GM10248 (cell line): ENCODE results near the gene MAN1C1.

Experiments used
- CTCF ChIA-PET: fragments of 300-600 bp; sonication (Branson Sonifier 250); formaldehyde crosslinking; extraction: SDS; loops from one replicate; lab custom pipeline; 2021; ENCODE audit warnings: antibody characterized with exemption; lab: Yijun Ruan, JAX
- POLR2A ChIA-PET: fragments of 350-650 bp; sonication (Branson Sonifier 250); formaldehyde crosslinking; extraction: SDS; loops from one replicate; lab custom pipeline; 2020; ENCODE audit warnings: antibody characterized with exemption; lab: Yijun Ruan, JAX
- DNase-seq: peaks from one replicate; pipeline ENCODE4 v3.0.0; 2012; ENCODE audit errors: extremely low spot score
- TF ChIP-seq, protein P1 (sequence below): IDR thresholded peaks from 2 replicates; pipeline ENCODE4 v1.5.1; 2012; ENCODE audit warnings: mild to moderate bottlenecking, low read depth; ENCODE audit errors: extremely low read depth, missing control alignments, control extremely low read depth

The MAN1C1 gene

DNA sequence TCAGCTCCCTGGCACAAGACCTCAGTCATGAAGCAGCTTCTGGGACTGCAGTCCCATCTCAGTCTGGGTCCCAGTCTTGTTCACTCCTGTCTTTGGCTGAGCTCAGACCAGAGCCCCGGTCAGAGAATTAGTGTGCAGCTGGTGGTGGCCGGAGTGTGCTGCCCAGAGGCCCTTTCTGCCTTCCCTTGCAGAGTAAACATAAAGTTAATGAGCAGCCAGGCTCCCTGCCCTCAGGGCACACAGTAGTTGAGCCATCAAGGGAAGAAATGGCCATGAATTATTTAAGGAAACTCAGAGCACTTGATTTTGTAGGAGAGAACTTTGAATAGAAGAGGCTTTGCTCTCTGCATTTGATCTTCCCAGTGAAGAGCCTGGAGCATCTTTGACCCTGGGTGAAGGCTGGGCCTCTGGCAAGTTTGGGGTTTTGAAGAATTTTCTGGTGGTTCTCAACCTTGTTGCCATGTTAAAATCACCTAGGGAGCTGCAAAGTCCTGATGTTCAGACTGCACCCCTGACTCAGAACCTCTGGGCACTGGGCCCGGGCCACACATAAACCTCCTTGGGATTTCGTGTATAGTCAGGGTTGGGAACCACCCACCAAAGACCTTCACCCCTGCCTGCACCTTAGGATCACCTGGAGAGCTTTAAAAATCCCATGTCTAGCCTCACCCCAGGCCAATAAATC is 157.0 kb downstream of the MAN1C1 start:
- CTCF ChIA-PET: no interaction called here
- DNase-seq: no peak
- POLR2A ChIA-PET: no interaction called here
- TF ChIP-seq, protein P1, sequence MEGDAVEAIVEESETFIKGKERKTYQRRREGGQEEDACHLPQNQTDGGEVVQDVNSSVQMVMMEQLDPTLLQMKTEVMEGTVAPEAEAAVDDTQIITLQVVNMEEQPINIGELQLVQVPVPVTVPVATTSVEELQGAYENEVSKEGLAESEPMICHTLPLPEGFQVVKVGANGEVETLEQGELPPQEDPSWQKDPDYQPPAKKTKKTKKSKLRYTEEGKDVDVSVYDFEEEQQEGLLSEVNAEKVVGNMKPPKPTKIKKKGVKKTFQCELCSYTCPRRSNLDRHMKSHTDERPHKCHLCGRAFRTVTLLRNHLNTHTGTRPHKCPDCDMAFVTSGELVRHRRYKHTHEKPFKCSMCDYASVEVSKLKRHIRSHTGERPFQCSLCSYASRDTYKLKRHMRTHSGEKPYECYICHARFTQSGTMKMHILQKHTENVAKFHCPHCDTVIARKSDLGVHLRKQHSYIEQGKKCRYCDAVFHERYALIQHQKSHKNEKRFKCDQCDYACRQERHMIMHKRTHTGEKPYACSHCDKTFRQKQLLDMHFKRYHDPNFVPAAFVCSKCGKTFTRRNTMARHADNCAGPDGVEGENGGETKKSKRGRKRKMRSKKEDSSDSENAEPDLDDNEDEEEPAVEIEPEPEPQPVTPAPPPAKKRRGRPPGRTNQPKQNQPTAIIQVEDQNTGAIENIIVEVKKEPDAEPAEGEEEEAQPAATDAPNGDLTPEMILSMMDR: no peak

DNA sequence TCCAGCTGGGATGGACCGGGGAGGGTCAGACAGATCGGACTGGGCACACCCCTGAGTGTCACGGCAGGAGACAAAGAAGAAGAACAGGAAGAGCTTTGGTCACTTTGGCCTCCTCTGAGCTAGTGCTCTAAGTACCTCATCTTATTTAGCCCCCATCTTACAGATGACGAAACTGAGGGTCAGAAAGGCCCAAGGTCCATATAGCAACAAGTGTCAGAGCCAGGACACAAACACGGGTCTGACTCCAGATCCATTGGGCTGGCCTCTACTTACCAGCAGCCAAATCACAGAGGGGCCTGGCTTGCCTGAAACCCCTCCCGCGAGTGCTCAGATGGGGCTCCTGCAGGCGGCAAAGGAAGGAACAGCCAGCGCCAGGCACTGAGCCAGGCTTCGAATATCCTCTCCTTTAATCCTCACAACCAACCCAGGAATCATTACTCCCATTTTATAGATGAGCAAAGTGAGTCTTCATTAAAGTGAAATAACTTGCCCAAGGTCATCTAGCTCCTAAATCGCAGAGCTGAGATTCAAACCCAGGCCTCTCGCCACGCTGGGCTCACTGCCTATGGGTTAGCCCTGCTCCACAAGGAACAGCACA is 157.7 kb downstream of the MAN1C1 start:
- POLR2A ChIA-PET: no interaction called here
- TF ChIP-seq, protein P1: no peak
- CTCF ChIA-PET: interaction anchor here (1.3 kb wide), 1 partner anchor 8 kb away, joined by 3 read pairs; no protein-coding TSS in a partner anchor
- DNase-seq: no peak

DNA sequence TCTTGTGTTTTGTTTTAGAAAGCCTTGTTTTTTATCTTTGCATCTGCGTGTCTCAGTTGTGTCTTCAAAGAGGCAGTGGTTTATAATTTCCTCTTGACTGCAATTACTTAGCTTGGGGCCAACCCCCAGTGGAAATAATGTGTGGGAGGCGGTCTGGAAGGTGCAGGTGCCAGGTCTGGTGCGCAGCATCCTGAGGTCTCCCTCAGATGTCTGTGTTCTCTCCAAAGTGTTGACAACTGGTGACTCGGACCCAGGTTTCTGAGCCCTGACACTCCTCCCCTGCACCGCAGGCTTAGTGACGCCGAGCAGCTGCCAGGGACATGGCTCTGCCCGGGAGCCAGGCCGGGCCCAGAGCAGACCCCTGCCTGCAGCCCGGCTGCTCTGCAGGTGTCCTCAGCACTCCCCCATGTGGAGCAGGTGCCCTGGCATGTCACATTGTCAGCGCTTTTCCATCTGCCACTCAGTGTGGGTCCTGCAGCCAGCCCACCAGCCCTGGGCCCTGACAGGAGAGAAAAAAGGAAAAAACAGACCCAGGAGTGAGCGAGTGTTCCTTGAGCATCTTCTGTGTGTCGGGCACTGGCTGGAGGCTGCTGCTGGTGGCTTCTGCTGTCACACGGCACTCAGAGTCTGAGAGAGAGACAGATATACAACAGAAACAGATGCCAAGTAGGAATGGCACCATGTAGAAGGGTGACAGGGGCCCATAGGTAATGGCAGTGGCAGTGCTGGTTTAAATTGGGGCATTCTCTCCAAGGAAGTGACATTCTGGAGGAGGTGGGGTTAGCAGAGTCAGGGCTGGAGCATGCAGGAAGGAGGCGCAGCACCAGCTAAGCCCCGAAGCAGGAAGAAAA is 158.6 kb downstream of the MAN1C1 start:
- DNase-seq: peak; percentile 58
- ChIA-PET CTCF (interaction anchor here (1.3 kb wide), 1 partner anchor 9 kb away, joined by 3 read pairs; no protein-coding TSS in a partner anchor), POLR2A (no interaction called here)
- TF ChIP-seq, protein P1: no peak

DNA sequence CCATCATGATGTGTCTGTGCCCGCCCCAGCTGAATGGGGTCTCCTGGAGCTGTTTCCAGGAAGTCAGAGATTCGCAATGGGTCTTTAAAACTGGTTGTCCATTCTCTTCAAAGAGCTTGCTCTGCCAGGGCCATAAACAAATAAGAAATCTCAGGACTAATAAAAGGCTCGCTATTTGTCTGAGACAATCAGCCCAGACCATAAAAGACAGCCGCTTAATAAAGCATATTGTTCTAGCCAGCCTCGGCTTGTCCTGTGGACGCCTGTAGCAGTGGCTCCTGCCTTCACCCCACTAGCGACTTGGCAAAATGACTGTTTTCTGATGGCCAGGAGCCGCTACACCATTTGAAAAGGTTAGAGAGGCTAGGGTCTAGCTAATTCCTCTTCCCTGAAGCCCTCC is 162.8 kb downstream of the MAN1C1 start:
- TF ChIP-seq, protein P1: no peak
- DNase-seq: no peak
- CTCF ChIA-PET: no interaction called here
- POLR2A ChIA-PET: no interaction called here

DNA sequence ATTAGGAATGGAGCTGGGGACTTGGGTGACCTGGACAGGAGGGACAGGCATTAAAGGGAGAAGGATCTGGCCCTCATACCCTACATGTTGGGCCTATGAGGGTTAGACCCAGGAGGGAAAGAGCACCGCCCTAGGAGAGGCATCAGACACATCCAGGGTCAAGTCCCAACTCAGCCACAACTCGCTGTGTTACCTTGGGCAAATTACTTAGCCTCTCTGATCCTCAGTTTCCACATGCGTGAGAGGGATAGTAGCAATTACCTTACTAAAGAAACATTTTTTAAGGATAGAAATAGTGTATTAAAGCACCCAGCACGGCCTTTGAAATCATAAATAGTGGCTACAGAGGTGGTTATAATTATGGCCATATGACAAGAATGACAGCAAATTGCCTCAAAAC is 163.3 kb downstream of the MAN1C1 start:
- DNase-seq: no peak
- TF ChIP-seq, protein P1: no peak
- CTCF ChIA-PET: no interaction called here
- POLR2A ChIA-PET: no interaction called here

DNA sequence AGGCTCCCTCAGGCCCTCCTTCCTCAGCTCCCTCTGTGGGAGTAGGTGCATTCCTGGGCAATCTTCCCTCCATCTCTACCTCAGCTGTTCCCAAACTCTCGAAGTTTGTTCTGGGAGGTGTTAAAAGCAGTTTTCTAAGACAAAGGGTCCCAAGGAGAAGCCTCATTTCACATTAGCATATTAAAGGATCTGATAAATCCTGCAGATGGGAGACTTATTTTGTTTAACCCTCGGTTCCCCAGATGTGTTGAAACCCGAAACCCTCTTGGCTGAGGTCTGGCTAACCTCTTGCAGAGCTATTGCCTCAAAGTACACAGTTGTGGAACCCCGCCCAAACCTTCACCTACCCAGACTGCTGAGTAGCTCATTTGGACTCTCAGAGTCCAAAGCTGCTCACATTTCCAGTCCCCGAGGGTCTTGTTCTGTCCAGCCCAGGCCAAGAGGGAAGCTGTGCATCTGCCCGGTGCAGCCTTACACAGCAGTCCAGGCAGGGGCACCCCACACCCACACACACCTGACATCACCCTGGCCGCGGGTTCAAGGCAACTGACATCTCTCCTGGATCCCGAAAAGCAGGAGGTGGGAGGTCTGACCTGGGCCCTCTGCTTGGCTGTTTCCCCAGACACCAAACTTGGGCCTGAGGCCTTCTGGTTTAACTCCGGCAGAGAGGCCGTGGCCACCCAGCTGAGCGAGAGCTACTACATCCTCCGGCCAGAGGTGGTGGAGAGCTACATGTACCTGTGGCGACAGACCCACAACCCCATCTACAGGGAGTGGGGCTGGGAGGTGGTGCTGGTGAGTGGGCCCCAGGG is 163.9 kb downstream of the MAN1C1 start:
- TF ChIP-seq, protein P1: no peak
- CTCF ChIA-PET: interaction anchor here (1.2 kb wide), 1 partner anchor 13 kb away, joined by 3 read pairs; no protein-coding TSS in a partner anchor
- POLR2A ChIA-PET: no interaction called here
- DNase-seq: no peak
